DOHH2 (cell line): ENCODE data around the gene TPRG1L.

Experiments used
- H3F3A ChIP-seq: fragments of 200-600 bp; sonication (generic), shearing (Covaris generic); 2 replicates; pipeline ENCODE4 v1.6.0; 2016; ENCODE audit warnings: antibody characterized with exemption, mild to moderate bottlenecking; ENCODE audit not compliant: control insufficient read depth, insufficient read depth
- H3K27ac ChIP-seq: fragments of 200-600 bp; sonication (generic); 2 replicates; pipeline ENCODE4 v1.5.1; 2014; ENCODE audit warnings: low read depth, mild to moderate bottlenecking, low read length, moderate library complexity
- H3K27me3 ChIP-seq: fragments of 200-600 bp; sonication (generic); 2 replicates; pipeline ENCODE4 v1.6.1; 2014; ENCODE audit warnings: mild to moderate bottlenecking, low read length, mixed read lengths; ENCODE audit not compliant: control insufficient read depth
- H3K36me3 ChIP-seq: fragments of 200-600 bp; sonication (generic); 2 replicates; pipeline ENCODE4 v1.6.1; 2014; ENCODE audit warnings: mild to moderate bottlenecking, low read length, moderate library complexity, mixed read lengths; ENCODE audit not compliant: control insufficient read depth
- H3K4me1 ChIP-seq: fragments of 200-600 bp; sonication (generic); 2 replicates; pipeline ENCODE4 v1.6.1; 2014; ENCODE audit warnings: mild to moderate bottlenecking, low read length, mixed read lengths; ENCODE audit not compliant: control insufficient read depth
- H3K4me2 ChIP-seq: fragments of 200-600 bp; sonication (generic); 2 replicates; pipeline ENCODE4 v1.6.0; 2014; ENCODE audit warnings: mild to moderate bottlenecking, low read length, moderate library complexity
- H3K4me3 ChIP-seq: fragments of 200-600 bp; sonication (generic); 2 replicates; pipeline ENCODE4 v1.5.1; 2014; ENCODE audit warnings: mild to moderate bottlenecking, low read length, mixed read lengths
- H3K79me2 ChIP-seq: fragments of 200-600 bp; sonication (generic); 2 replicates; pipeline ENCODE4 v1.6.1; 2014; ENCODE audit warnings: mild to moderate bottlenecking, low read length, mixed read lengths; ENCODE audit not compliant: control insufficient read depth
- H3K9me2 ChIP-seq: fragments of 200-600 bp; sonication (generic); replicated peaks from 2 replicates; pipeline ENCODE4 v1.6.1; 2014; ENCODE audit warnings: mild to moderate bottlenecking, low read length, mixed read lengths; ENCODE audit not compliant: control insufficient read depth
- H3K9me3 ChIP-seq: fragments of 200-600 bp; sonication (generic); 2 replicates; pipeline ENCODE4 v1.6.1; 2014; ENCODE audit warnings: antibody characterized with exemption, low read length, mixed read lengths; ENCODE audit not compliant: control insufficient read depth, insufficient read depth
- H4K20me1 ChIP-seq: fragments of 200-600 bp; sonication (generic); 2 replicates; pipeline ENCODE4 v1.6.0; 2014; ENCODE audit warnings: low read depth, mild to moderate bottlenecking, antibody characterized with exemption, low read length, moderate library complexity; ENCODE audit not compliant: control insufficient read depth, insufficient read depth
- CTCF ChIP-seq: fragments of 200-600 bp; sonication (generic); IDR thresholded peaks from one replicate; pipeline ENCODE4 v1.5.1; 2014; ENCODE audit warnings: antibody characterized with exemption, mild to moderate bottlenecking, low read depth, low read length; ENCODE audit not compliant: poor library complexity, severe bottlenecking
- EZH2phosphoT487 ChIP-seq: fragments of 200-600 bp; sonication (generic); IDR thresholded peaks from 2 replicates; pipeline ENCODE4 v1.6.1; 2017; ENCODE audit warnings: borderline replicate concordance, mild to moderate bottlenecking, antibody characterized with exemption, low read length, moderate library complexity, mixed read lengths

The TPRG1L gene

GRCh38 chr1:3679098-3679555 lies 54.3 kb downstream of the TPRG1L start:
- H3K36me3 ChIP-seq, result no peaks in the 10 kb centered on the region
- H3K79me2 ChIP-seq, result peaks cover 12% of the 10 kb centered on the region
- 0 out of 2 replicates have a peak overlapping the region, but pooled peaks have one; percentile 74 for H3K4me2 ChIP-seq
- H3K27me3 ChIP-seq, result no peaks in the 10 kb centered on the region
- H4K20me1 ChIP-seq, result peaks cover 5% of the 10 kb centered on the region; the same call in 1 of the 2 replicates
- TF ChIP-seq EZH2phosphoT487, result no peak
- TF ChIP-seq CTCF, result no peak
- H3K9me3 ChIP-seq, result no peaks in the 10 kb centered on the region
- H3K4me3 ChIP-seq, result no peak overlapping the region
- peaks cover 6% of the 10 kb centered on the region for H3F3A ChIP-seq
- no peaks in the 10 kb centered on the region for H3K9me2 ChIP-seq
- peaks cover 47% of the 10 kb centered on the region for H3K4me1 ChIP-seq
- no peak overlapping the region for H3K27ac ChIP-seq
